Mesenchymal stem cell (in vitro differentiated cells and primary cell): ENCODE measurements around the gene UPF1.
A peak's percentile ranks its signal among the peaks of the same experiment; 100 is the strongest.

Experiments
- DNase-seq: peaks from one replicate; pipeline ENCODE4 v3.0.0-alpha.2; 2013
- H2AFZ ChIP-seq: one replicate; pipeline ENCODE4 v1.6.1; 2013; ENCODE audit warnings: low read depth, mild to moderate bottlenecking, control low read depth, inconsistent platforms, low read length, moderate library complexity
- H2AK5ac ChIP-seq: 2 replicates; pipeline ENCODE4 v1.6.1; 2013; ENCODE audit warnings: low read length, moderate library complexity, mild to moderate bottlenecking, inconsistent platforms; ENCODE audit not compliant: severe bottlenecking
- H2BK120ac ChIP-seq: one replicate; pipeline ENCODE4 v1.6.1; 2013; ENCODE audit warnings: low read depth, mild to moderate bottlenecking, inconsistent platforms, low read length, moderate library complexity
- H2BK12ac ChIP-seq, 2 experiments: one replicate each; pipeline ENCODE4 v1.6.1; 2013; ENCODE audit warnings: inconsistent platforms in 2 of 2, low read length in 2 of 2, mild to moderate bottlenecking in 2 of 2, moderate library complexity in 2 of 2, control low read depth in 1 of 2
- H2BK15ac ChIP-seq: one replicate; pipeline ENCODE4 v1.6.1; 2013; ENCODE audit warnings: mild to moderate bottlenecking, low read depth, inconsistent platforms; ENCODE audit not compliant: poor library complexity, severe bottlenecking
- H2BK5ac ChIP-seq: 2 replicates; pipeline ENCODE4 v1.6.1; 2013; ENCODE audit warnings: low read depth, mild to moderate bottlenecking, low read length, control low read depth, inconsistent platforms; ENCODE audit not compliant: poor library complexity, severe bottlenecking
- H3K14ac ChIP-seq, 2 experiments: one replicate each; pipeline ENCODE4 v1.6.1; 2013; ENCODE audit warnings: inconsistent platforms in 2 of 2, low read length in 2 of 2, control low read depth in 1 of 2, mild to moderate bottlenecking in 1 of 2, moderate library complexity in 1 of 2
- H3K18ac ChIP-seq, 2 experiments: one replicate each; pipeline ENCODE4 v1.6.1; 2013; ENCODE audit warnings: inconsistent platforms in 2 of 2, low read length in 2 of 2, control low read depth in 1 of 2, low read depth in 1 of 2, mild to moderate bottlenecking in 1 of 2
- H3K23ac ChIP-seq, 2 experiments: one replicate each; pipeline ENCODE4 v1.6.1; 2013; ENCODE audit warnings: inconsistent platforms in 2 of 2, low read length in 2 of 2, mild to moderate bottlenecking in 2 of 2, moderate library complexity in 2 of 2, control low read depth in 1 of 2
- H3K27ac ChIP-seq: 2 replicates; pipeline ENCODE4 v1.5.1; 2013; ENCODE audit warnings: mild to moderate bottlenecking, moderate library complexity, low read length, control low read depth, inconsistent platforms; ENCODE audit not compliant: poor library complexity, severe bottlenecking
- H3K27me3 ChIP-seq, 2 experiments: 2 replicates each; pipeline versions ENCODE4 v1.6.1 to v1.7.0; 2013; ENCODE audit warnings: low read length in 2 of 2, mild to moderate bottlenecking in 2 of 2, moderate library complexity in 2 of 2, control low read depth in 1 of 2, inconsistent platforms in 1 of 2; ENCODE audit not compliant: control insufficient read depth in 1 of 2, insufficient read depth in 1 of 2
- H3K36me3 ChIP-seq, 2 experiments: 2 replicates each; pipeline versions ENCODE4 v1.6.1 to v1.7.0; 2013; ENCODE audit warnings: low read length in 2 of 2, control low read depth in 1 of 2, inconsistent platforms in 1 of 2, low read depth in 1 of 2, mild to moderate bottlenecking in 1 of 2; ENCODE audit not compliant: insufficient read depth in 2 of 2, control insufficient read depth in 1 of 2
- H3K4ac ChIP-seq, 2 experiments: one replicate each; pipeline ENCODE4 v1.6.1; 2013; ENCODE audit warnings: inconsistent platforms in 2 of 2, low read length in 2 of 2, mild to moderate bottlenecking in 2 of 2, moderate library complexity in 2 of 2, control low read depth in 1 of 2, low read depth in 1 of 2
- H3K4me1 ChIP-seq: 2 replicates; pipeline ENCODE4 v1.6.1; 2013; ENCODE audit warnings: low read depth, low read length, control low read depth; ENCODE audit not compliant: control insufficient read depth, insufficient read depth
- H3K4me2 ChIP-seq: 2 replicates; pipeline ENCODE4 v1.6.1; 2013; ENCODE audit warnings: low read length, mild to moderate bottlenecking, inconsistent platforms; ENCODE audit not compliant: poor library complexity, severe bottlenecking
- H3K4me3 ChIP-seq, 2 experiments: 2 replicates each; pipeline versions ENCODE4 v1.5.1 to v1.7.0; 2013; ENCODE audit warnings: low read length in 2 of 2, mild to moderate bottlenecking in 2 of 2, control low read depth in 1 of 2, low read depth in 1 of 2; ENCODE audit not compliant: insufficient read depth in 1 of 2
- H3K79me1 ChIP-seq: replicated peaks from 2 replicates; pipeline ENCODE4 v1.6.1; 2013; ENCODE audit warnings: mild to moderate bottlenecking, control low read depth, low read length, inconsistent platforms; ENCODE audit not compliant: poor library complexity, severe bottlenecking
- H3K9ac ChIP-seq: 2 replicates; pipeline ENCODE4 v1.7.0; 2013; ENCODE audit warnings: mild to moderate bottlenecking, low read length, moderate library complexity
- H3K9me3 ChIP-seq: 2 replicates; pipeline ENCODE4 v1.7.0; 2013; ENCODE audit warnings: mild to moderate bottlenecking, low read length; ENCODE audit not compliant: control insufficient read depth
- H4K8ac ChIP-seq: one replicate; pipeline ENCODE4 v1.6.1; 2013; ENCODE audit warnings: inconsistent platforms, mild to moderate bottlenecking, low read length, moderate library complexity
- H4K91ac ChIP-seq: one replicate; pipeline ENCODE4 v1.6.1; 2013; ENCODE audit warnings: mild to moderate bottlenecking, low read length, inconsistent platforms
- WGBS: methylation state at CpG from one replicate; pipeline ENCODE4 v1.1.7; 2013; ENCODE audit warnings: mixed read lengths; 5-methylcytosine and 5-hydroxymethylcytosine counted together

The UPF1 gene

DNA sequence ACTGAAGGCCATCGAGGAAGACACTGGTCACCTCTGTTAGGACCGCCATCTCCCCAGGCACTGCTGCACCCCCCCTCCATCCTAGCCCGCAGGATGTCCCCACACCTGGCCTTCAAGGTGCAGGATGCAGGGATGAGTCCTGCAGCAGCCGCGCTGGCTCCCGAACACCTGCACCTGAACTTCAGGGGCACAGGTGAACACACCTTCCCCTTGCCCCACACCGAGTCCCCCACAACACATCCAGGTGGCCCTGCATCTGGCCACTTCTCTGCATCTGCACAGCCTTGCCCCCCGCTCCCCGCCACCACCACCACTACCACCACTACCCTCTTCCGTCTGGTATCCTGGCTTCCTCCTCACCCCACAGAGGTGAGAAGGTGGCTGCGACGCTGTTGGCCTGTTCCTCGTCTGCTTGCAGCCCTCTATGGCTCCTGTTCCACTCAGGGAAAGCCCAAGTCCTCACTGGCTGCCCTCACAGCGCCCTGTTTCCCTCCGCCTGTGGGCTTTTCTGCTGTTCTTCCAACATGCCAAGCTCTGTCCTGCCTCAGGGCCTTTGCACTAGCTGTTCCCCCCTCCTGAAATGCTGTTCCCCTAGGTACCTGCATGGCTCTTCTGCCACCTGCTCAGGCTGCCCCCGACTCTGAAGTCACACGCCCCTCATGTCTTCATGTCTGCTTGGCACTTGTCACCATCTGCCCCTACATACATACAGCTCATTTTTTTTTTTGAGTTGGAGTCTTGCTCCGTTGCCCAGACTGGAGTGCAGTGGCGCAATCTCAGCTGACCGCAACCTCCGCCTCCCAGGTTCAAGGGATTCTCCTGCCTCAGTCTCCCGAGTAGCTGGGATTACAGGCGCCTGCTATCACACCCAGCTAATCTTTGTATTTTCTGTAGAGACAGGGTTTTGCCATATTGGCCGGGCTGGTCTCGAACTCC lies 65.6 kb downstream of the UPF1 start:
- Histone ChIP-seq H2BK12ac (no peak overlapping the region), H3K27me3 (peaks cover 27% of the 10 kb centered on the region in 2 experiments), H2BK5ac (no peak overlapping the region), H3K4me3 (no peak overlapping the region), H3K27ac (no peak overlapping the region), H4K8ac (peak overlapping the region; percentile 24), H3K9ac (no peak overlapping the region), H3K4me1 (peaks cover 20% of the 10 kb centered on the region), H3K4ac (no peak overlapping the region), H2BK120ac (no peak overlapping the region), H3K9me3 (no peaks in the 10 kb centered on the region), H3K23ac (no peak overlapping the region), H3K14ac (no peak overlapping the region), H2AK5ac (no peak overlapping the region), H3K79me1 (no peaks in the 10 kb centered on the region), H4K91ac (peak overlapping the region; percentile 11), H2BK15ac (no peak overlapping the region), H3K4me2 (no peak overlapping the region), H3K36me3 (peaks cover 28 to 36% of the 10 kb centered on the region in 2 experiments), H2AFZ (no peak overlapping the region), H3K18ac (no peak overlapping the region)
- DNase-seq: no peak
- 92% methylated on average over 25 of the region's 25 CpGs for WGBS

DNA sequence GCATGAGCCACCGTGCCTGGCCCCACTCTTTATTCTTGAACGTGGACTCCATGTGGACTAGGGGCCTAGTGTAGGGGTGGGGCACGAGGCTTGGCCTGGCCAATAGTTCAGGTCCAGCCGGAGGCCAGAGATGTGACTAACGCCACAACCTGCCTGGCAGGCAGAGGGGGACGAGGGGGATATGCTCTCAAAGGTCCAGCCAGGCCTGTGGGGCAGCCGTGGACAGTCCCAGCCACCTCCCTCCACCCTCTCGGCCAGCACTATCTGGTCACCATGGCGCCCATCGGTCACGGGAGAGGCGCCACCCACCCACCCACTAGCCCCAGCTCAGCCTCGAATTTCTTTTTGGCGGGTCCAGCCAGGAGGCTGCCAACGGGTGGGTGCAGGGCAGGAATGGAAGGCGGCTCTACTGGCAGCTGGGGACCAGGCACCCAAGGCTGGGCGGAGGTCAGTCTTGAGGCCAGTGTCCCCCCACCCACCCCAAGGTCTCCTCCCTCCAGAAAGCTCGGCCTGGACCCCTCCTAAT lies 66.4 kb downstream of the UPF1 start:
- 74% methylated on average over 17 of the region's 18 CpGs for WGBS
- Histone ChIP-seq H3K4me3 (no peak overlapping the region), H3K23ac (no peak overlapping the region)

DNA sequence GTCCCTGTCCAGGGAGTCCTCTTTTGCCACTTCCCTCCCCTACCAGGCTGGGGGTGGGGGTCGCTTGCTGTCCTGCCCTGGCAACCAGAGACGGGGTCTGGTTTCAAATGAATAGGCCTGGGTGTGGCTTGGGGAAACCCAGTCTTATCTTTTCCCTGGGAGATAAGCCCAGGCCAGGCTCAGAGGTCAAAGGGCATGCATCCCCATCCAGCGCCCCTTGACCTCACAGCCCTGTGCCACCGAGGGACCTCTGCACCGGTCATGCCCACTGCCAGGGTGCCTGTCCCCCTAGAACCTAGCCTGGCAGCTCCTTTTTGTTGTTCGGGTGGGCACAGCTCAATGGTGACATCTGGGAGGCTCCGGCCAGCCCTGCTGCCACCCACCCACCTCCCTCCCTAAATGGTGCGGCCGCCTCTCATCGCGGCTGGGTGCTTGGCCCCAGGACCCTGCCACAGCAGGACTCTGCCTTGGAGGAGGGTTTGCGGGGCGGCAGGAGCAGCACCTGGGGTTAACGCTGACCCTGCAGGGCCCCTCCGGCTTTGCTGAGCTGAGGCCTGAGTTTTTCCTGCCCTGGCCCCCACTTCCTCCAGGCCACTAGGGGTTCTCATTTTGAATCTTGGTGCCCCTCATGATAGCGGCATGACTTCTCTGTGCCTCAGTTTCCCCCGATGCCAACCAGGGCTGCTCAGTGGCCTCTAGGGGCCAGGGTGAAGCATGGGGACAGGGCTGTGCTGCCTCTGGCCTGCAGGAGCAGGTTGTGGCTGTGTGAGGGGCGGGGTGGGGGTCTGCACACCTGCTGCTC lies 67.0 kb downstream of the UPF1 start:
- H3K4me2 ChIP-seq: no peak overlapping the region
- no peak overlapping the region for H3K4ac ChIP-seq
- no peak overlapping the region for H3K4me3 ChIP-seq
- peaks cover 40 to 48% of the 10 kb centered on the region in 2 experiments for H3K36me3 ChIP-seq
- H2BK15ac ChIP-seq: no peak overlapping the region
- no peak overlapping the region for H2AK5ac ChIP-seq
- H2AFZ ChIP-seq: no peak overlapping the region
- H3K9ac ChIP-seq: no peak overlapping the region
- H3K27ac ChIP-seq: no peak overlapping the region
- H3K27me3 ChIP-seq: peaks cover 20 to 22% of the 10 kb centered on the region in 2 experiments
- no peaks in the 10 kb centered on the region for H3K9me3 ChIP-seq
- H3K23ac ChIP-seq: no peak overlapping the region
- H3K79me1 ChIP-seq: peaks cover 5% of the 10 kb centered on the region
- no peak overlapping the region for H4K91ac ChIP-seq
- no peak overlapping the region for H2BK12ac ChIP-seq
- no peak overlapping the region for H2BK5ac ChIP-seq
- 80% methylated on average over 18 of the region's 18 CpGs for WGBS
- no peak overlapping the region for H3K14ac ChIP-seq
- peaks cover 20% of the 10 kb centered on the region for H3K4me1 ChIP-seq
- DNase-seq: no peak
- no peak overlapping the region for H3K18ac ChIP-seq
- no peak overlapping the region for H4K8ac ChIP-seq
- H2BK120ac ChIP-seq: no peak overlapping the region

More for the DNA sequence above, 66.4 kb downstream of the UPF1 start:
- Histone ChIP-seq H2BK12ac (no peak overlapping the region), H3K27ac (no peak overlapping the region), H3K9me3 (no peaks in the 10 kb centered on the region), H2AFZ (no peak overlapping the region), H3K9ac (no peak overlapping the region), H3K18ac (no peak overlapping the region), H3K4ac (no peak overlapping the region), H3K4me2 (no peak overlapping the region), H3K27me3 (peaks cover 26 to 27% of the 10 kb centered on the region in 2 experiments), H2BK15ac (no peak overlapping the region), H2BK5ac (no peak overlapping the region), H4K8ac (no peak overlapping the region), H3K36me3 (peaks cover 33 to 41% of the 10 kb centered on the region in 2 experiments), H3K4me1 (peaks cover 20% of the 10 kb centered on the region), H3K79me1 (peaks cover 2% of the 10 kb centered on the region), H4K91ac (no peak overlapping the region), H2AK5ac (no peak overlapping the region), H2BK120ac (no peak overlapping the region), H3K14ac (no peak overlapping the region)
- no peak for DNase-seq
